Activated effector memory CD4-positive, alpha-beta T cell treated with anti-CD3 and anti-CD28 coated beads, Interleukin-2, amount 50 U/mL, for 16 hours (primary cell): ENCODE results near the gene CC2D1B.

Experiments used
- DNase-seq: peaks from one replicate; pipeline ENCODE4 v3.0.0-alpha.2; 2020

The CC2D1B gene

DNA sequence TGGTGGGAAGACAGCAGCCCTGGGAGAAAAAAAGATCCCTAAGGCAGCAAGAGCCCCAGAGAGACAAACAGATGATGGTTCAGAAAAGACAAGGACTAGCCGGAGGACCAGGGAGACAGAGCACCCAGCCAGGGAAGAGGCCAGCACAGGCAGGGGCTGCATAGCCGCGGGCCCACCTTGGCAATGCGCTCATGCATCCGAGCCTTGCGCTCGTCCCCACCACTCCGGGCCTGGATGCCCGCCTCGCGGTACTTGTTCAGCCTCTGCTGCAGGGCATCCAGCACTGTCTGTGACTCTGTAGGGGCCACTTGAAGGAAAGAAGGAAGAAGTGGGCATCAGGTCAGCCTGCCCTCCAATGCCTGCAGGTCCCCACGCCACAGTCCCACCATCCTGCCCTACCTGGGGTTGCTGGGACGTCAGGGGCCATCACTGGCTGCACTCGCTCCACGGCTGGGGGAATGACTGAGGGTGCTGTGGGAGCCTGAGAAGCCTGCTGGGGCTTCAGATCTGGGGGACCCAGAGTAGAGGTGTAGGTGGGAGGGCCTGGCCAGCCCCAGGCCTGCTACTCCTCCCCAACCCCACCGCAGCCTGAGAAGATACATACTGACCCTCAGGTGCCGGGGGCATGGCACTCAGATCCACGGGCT is 7.0 kb downstream of the CC2D1B start:
- DNase-seq: no peak

DNA sequence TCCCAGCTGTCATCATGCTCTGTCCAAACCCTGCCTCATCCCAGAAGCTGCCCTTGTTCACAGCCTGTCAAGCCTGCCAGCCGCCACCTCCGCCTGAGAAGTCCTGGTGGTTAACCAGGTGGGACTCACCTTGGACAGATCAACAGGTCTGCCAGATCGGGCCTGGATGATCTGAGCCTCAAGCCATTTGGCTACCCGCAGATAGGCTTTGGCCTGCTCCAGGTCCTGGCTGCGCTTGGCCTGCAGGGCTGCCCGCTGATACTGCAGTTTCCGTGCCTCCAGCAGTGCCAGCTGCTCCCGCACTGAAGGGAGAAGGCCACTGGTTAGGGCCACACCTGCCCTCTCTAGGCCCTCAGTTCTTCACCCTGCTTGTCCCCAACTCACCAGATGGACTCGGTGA is 8.6 kb downstream of the CC2D1B start:
- no peak for DNase-seq

GRCh38 chr1:52356818-52357355 is 9.1 kb downstream of the CC2D1B start:
- DNase-seq: no peak

DNA sequence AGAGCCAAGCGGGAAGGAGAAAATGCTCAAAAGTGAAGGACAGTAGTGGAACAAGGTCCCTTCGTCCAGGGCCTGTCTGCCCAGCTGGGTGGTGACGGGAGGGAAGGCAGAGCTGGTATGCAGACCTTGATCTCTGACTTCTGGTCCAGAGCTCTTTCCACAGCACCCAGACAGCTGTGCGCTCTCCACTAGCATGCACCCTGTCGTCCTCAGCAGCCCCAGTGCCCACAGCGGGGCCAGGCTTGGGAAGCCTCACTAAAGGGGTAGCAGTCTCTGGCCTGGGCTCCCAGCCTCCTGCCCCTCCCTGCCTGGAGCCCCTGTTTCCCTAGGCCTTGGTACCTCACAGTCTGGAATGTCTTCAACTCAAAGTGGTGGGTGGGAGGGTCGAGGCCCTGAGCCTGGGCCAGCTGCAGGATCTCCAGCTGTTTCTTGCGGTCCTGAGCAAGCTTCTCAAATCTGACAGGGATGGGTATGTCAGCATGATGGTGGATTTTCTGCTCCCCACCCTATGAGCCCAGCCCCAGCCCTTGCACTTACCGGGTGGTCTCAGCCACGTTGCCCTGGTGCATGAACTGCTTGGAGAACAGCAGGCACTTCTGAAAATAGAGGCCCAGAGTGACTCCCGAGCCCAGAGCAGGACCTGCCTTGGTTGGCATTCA is 10.0 kb downstream of the CC2D1B start:
- DNase-seq: no peak

DNA sequence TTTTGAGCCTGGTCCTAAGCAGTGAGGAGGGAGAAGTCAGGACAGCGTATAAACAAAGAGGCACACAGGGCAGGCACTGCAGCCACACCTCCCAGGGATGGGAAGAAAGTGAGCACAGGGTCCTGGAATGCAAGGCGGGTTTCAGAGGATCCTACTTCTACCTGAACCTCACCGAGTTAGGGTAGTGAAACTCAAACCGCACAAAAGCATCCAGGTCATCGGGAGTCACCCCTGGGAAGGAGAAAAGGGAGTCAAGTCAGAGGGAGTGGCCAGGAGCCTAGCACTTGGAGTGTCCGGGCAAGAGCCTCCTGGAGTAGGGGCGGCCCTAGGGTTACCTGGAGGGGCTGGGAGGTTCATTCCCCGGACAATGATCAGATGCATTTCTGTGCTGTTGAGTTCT is 10.6 kb downstream of the CC2D1B start:
- DNase-seq: no peak

GRCh38 chr1:52352690-52353089 is 13.3 kb downstream of the CC2D1B start:
- DNase-seq: no peak

GRCh38 chr1:52348704-52349300 is 17.2 kb downstream of the CC2D1B start:
- DNase-seq: no peak

DNA sequence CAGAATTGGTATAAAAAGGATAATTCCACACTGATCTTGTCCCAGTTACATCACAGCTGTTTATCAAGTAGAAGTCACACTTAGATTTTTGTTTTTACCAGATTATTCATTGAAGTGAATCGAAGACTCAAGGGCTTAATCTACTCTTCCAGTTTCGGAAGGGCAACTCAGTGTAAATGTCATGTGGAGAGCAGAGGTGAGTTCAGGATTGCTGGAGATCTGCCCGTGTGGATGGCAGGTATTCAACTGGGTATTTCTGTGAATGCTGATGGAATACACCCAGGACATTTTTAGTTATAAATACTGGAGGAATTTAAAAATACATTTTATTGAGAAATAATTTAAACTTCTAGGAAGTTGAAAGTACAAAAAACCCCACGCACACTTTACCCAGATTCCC is 19.4 kb downstream of the CC2D1B start:
- no peak for DNase-seq

DNA sequence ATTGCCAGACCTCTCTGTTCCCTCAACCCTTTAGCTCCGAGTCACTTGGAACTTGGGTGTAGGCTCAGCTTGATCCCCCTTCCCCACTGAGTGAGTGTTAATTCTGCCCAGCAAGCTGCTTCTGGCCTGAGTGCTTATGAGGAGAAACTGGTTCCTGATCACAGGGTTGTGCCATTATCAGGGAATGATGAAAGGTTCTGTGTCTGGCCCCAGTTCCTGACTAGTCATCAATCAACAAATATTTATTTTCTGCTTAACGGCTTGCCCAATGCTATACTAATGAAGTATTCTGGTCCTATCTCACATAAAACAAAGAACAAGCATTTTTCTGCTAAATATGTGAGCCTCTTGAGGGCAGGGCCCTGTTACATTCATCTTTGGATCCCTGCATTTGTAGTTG is 20.8 kb downstream of the CC2D1B start:
- no peak for DNase-seq

- no peak for DNase-seq
Observed at GRCh38 chr1:52343979-52344378, 22.0 kb downstream of the CC2D1B start.

DNA sequence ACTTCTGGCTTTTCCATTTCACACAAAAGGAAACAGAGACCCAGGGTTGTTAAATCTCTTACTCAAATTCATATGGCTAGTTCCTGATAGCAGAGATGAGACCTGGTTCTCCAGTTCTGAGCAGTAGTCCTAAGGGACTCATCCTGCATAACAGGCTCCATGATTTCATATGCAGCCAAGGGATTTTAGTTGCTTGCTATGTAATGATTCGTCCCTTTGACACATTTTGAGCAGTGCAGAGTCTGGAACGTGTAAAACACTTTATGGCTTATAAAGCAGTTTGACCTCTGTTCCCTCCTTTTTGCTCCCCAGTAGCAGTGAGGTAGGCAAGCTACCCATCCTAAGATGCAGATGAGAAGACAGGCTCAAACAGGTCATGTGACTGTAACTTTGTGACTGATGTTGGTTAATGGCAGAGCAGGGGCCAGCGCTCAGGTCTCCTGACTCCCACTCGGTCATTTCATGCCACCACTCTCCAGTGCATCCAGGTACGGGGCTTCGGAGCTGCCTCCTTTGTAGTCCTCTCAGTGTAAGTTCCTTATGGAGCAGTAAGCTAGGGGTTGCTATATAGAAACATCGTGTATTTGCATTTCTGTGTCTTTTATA is 24.2 kb downstream of the CC2D1B start:
- DNase-seq: no peak

GRCh38 chr1:52337439-52337838 is 28.6 kb downstream of the CC2D1B start:
- no peak for DNase-seq

GRCh38 chr1:52334906-52335528 is 31.0 kb downstream of the CC2D1B start:
- DNase-seq: no peak

DNA sequence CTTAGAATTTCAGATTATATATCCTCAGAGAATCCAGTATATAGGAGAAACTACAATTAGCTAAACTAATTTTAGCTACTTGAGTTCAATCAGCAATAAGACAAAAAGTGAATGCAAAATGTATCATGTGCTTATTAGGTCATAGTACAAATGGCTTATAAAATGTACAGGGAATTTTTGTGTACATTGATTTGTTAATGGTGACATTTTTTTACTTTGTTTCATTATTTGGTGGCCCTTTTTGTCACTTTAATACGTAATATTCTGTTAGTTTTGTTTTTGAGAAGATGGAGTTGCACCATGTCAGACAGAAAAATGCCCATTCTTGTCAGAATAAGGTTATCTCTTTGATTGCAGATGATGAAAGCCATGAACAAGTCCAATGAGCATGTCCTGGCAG is 33.6 kb downstream of the CC2D1B start:
- DNase-seq: no peak

GRCh38 chr1:52328615-52329014 is 37.4 kb downstream of the CC2D1B start:
- no peak for DNase-seq

GRCh38 chr1:52325786-52326185 is 40.2 kb downstream of the CC2D1B start:
- no peak for DNase-seq

DNA sequence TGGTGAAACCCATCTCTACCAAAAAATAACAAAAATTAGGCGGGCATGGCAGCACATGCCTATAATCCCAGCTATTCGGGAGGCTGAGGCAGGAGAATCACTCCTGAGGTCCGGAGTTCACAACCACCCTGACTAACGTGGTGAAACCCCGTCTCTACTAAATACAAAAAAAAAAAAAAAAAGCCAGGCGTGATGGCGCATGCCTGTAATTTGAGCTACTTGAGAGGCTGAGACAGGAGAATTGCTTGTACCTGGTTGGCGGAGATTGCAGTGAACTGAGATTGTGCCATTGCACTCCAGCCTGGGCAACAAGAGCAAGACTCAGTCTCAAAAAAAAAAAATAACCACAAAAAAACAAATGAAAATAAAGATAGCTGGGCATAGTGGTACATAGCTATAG is 42.3 kb downstream of the CC2D1B start:
- DNase-seq: no peak

GRCh38 chr1:52321061-52321460 is 44.9 kb downstream of the CC2D1B start:
- DNase-seq: no peak

GRCh38 chr1:52306227-52307006 is 59.6 kb downstream of the CC2D1B start:
- no peak for DNase-seq

DNA sequence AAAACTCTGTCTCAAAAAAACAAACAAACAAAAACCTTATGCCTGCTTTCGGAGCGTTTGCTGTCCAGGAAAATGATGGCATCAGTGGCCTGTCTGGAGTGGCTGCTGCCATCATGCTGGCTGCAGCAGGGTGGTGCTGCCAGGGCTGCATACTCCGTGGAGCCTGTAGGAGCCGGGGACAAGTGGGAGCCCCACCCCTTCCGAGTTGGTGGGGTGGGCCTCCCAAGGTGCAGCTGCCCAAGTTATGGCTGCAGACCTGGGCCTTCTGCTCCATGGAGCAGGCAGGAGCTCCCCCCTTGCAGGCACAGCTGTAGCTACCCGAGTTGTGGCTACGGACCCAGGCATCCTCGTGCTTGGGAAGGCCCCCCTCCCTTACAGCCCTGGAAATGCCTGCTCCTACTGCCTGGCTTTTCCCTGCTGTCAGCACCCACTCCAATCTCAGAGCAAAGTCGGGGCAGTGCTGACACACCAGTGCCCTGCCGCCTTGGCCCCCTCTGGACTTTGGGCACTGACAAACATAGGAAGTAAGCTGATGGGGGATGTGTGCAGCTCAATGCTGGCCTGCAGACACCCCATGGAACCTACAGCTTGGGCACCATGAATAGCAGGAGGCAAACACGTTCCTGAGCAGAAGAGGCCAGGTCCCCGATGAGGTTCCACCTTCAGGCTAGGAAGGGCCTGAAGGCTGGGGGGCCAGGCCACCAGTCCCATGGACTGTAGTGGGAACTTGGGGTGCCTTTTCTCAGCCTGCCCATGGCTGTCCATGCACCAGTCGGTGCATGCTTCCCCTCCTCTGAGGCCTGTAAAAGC is 60.4 kb downstream of the CC2D1B start:
- no peak for DNase-seq
